Measurements from ENCODE around the gene ACMSD. TPM values are rescaled to one million over a fixed set of nuclear protein-coding genes. Genes with fewer than 3 reads are reported as not detected.

The ACMSD gene
- polyA plus RNA-seq, 1 donor from 2014 or later: not detected

DNA sequence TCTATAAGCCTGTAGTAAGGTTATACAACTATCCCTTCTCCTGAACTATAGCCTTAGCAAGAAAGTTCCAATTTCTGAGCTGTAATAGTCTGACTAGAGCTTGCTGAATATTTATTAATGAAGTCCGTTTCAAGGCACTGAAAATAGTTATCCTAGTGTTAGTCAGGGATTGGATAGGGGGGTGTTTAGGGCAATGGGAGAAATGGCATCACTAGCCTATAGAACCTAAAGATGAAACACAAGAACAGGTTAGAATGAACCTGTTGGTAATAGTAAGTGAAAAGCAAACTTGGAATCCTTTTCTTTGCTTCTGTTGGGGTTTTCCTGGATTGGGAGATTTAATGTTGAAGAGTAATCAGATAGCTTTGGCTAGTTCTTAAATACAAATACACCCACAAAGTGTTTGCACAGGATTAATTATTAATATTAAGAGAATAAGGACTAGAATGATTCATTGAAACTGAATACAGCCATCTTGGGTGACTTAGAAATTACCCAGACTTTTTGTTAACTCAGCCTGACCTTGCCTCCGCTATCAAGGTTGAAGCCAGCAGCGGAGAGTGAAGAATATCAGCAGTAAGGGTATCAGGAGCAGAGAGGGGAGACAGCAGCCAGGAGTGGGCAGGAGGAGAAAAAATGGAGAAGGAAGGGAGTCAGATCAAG, 94.6 kb downstream of the ACMSD start:
- H3K9me2 ChIP-seq (ENCODE audit: insufficient read depth, low read length): no peaks in the 10 kb centered on the region
- H3K79me2 ChIP-seq (replicated peaks; ENCODE audit: insufficient read depth, low read length): peaks cover 95% of the 10 kb centered on the region
- H3K27ac ChIP-seq (ENCODE audit: low read length): no peak overlapping the region
- no peaks in the 10 kb centered on the region for H3K36me3 ChIP-seq (ENCODE audit: insufficient read depth, low read length)
- H4K20me1 ChIP-seq (ENCODE audit: insufficient read depth): peaks cover 14% of the 10 kb centered on the region
- no peaks in the 10 kb centered on the region for H3K27me3 ChIP-seq (ENCODE audit: insufficient read depth, low read depth, low read length)
- H3F3A ChIP-seq (ENCODE audit: insufficient read depth, low read length, poor library complexity, severe bottlenecking): no peaks in the 10 kb centered on the region
- no peak overlapping the region for H2AFZ ChIP-seq (ENCODE audit: low read depth, low read length)
- no peak overlapping the region for H3K4me3 ChIP-seq (ENCODE audit: low read length)
- no peaks in the 10 kb centered on the region for H3K9me3 ChIP-seq (ENCODE audit: low read length)
- no peak overlapping the region for H3K9ac ChIP-seq (ENCODE audit: low read length)
- TF ChIP-seq POLR2AphosphoS5 (IDR thresholded peaks at IDR 0.05) (no peak), MXI1 (conservative IDR thresholded peaks at IDR 0.05; ENCODE audit: poor library complexity, severe bottlenecking) (no peak), SMC3 (conservative IDR thresholded peaks at IDR 0.05; ENCODE audit: poor library complexity) (no peak), CTCF (IDR thresholded peaks at IDR 0.05; ENCODE audit: poor library complexity, severe bottlenecking) (no peak), EP300 (conservative IDR thresholded peaks at IDR 0.05; ENCODE audit: poor library complexity, severe bottlenecking) (no peak), RAD21 (conservative IDR thresholded peaks at IDR 0.05) (no peak), EZH2 (IDR thresholded peaks at IDR 0.05; ENCODE audit: borderline replicate concordance, insufficient read depth, low read length, poor library complexity, severe bottlenecking) (no peak), TAF1 (IDR thresholded peaks at IDR 0.05; ENCODE audit: low read depth) (no peak)
- TF ChIP-seq, protein P1, sequence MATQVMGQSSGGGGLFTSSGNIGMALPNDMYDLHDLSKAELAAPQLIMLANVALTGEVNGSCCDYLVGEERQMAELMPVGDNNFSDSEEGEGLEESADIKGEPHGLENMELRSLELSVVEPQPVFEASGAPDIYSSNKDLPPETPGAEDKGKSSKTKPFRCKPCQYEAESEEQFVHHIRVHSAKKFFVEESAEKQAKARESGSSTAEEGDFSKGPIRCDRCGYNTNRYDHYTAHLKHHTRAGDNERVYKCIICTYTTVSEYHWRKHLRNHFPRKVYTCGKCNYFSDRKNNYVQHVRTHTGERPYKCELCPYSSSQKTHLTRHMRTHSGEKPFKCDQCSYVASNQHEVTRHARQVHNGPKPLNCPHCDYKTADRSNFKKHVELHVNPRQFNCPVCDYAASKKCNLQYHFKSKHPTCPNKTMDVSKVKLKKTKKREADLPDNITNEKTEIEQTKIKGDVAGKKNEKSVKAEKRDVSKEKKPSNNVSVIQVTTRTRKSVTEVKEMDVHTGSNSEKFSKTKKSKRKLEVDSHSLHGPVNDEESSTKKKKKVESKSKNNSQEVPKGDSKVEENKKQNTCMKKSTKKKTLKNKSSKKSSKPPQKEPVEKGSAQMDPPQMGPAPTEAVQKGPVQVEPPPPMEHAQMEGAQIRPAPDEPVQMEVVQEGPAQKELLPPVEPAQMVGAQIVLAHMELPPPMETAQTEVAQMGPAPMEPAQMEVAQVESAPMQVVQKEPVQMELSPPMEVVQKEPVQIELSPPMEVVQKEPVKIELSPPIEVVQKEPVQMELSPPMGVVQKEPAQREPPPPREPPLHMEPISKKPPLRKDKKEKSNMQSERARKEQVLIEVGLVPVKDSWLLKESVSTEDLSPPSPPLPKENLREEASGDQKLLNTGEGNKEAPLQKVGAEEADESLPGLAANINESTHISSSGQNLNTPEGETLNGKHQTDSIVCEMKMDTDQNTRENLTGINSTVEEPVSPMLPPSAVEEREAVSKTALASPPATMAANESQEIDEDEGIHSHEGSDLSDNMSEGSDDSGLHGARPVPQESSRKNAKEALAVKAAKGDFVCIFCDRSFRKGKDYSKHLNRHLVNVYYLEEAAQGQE (IDR thresholded peaks at IDR 0.05; ENCODE audit: borderline replicate concordance): no peak
- H3K4me2 ChIP-seq (ENCODE audit: low read length): no peak overlapping the region

- H3K4me3 ChIP-seq (ENCODE audit: low read length): no peak overlapping the region
- no peak overlapping the region for H3K27ac ChIP-seq (ENCODE audit: low read length)
- peaks cover 11% of the 10 kb centered on the region for H4K20me1 ChIP-seq (ENCODE audit: insufficient read depth)
- H3F3A ChIP-seq (ENCODE audit: insufficient read depth, low read length, poor library complexity, severe bottlenecking): no peaks in the 10 kb centered on the region
- no peaks in the 10 kb centered on the region for H3K36me3 ChIP-seq (ENCODE audit: insufficient read depth, low read length)
- H3K9me2 ChIP-seq (ENCODE audit: insufficient read depth, low read length): no peaks in the 10 kb centered on the region
- H3K79me2 ChIP-seq (replicated peaks; ENCODE audit: insufficient read depth, low read length): peaks cover 92% of the 10 kb centered on the region
- TF ChIP-seq TAF1 (IDR thresholded peaks at IDR 0.05; ENCODE audit: low read depth) (no peak), MXI1 (conservative IDR thresholded peaks at IDR 0.05; ENCODE audit: poor library complexity, severe bottlenecking) (no peak), SMC3 (conservative IDR thresholded peaks at IDR 0.05; ENCODE audit: poor library complexity) (no peak), EZH2 (IDR thresholded peaks at IDR 0.05; ENCODE audit: borderline replicate concordance, insufficient read depth, low read length, poor library complexity, severe bottlenecking) (no peak), RAD21 (conservative IDR thresholded peaks at IDR 0.05) (no peak), POLR2AphosphoS5 (IDR thresholded peaks at IDR 0.05) (no peak), CTCF (IDR thresholded peaks at IDR 0.05; ENCODE audit: poor library complexity, severe bottlenecking) (no peak), EP300 (conservative IDR thresholded peaks at IDR 0.05; ENCODE audit: poor library complexity, severe bottlenecking) (no peak)
- TF ChIP-seq, protein P1 (IDR thresholded peaks at IDR 0.05; ENCODE audit: borderline replicate concordance): no peak
- H2AFZ ChIP-seq (ENCODE audit: low read depth, low read length): no peak overlapping the region
- H3K9me3 ChIP-seq (ENCODE audit: low read length): no peaks in the 10 kb centered on the region
- H3K27me3 ChIP-seq (ENCODE audit: insufficient read depth, low read depth, low read length): no peaks in the 10 kb centered on the region
- H3K9ac ChIP-seq (ENCODE audit: low read length): no peak overlapping the region
- no peak overlapping the region for H3K4me2 ChIP-seq (ENCODE audit: low read length)
These were observed 95.3 kb downstream of the ACMSD start for GRCh38 chr2:134933732-134934131.

All from neural cell (in vitro differentiated cells).